VCaP (cell line): ENCODE data around the gene ENOX2.
"Not testable (repeated sequence)": the region's sequence is repeated elsewhere in the genome, so short reads cannot be mapped to it uniquely, and the experiment has no call there.

Source experiments
- H3K27ac ChIP-seq: fragments of 450-650 bp; 2 replicates; pipeline ENCODE4 v1.5.1; 2017
- CTCF ChIP-seq: fragments of 450-650 bp; conservative IDR thresholded peaks from 2 replicates; pipeline ENCODE4 v1.5.1; 2017; ENCODE audit warnings: mild to moderate bottlenecking, moderate library complexity

Gene ENOX2

GRCh38 chrX:130714135-130714534 lies 188.9 kb downstream of the ENOX2 start:
- no peak overlapping the region for H3K27ac ChIP-seq

GRCh38 chrX:130709178-130709577 lies 193.8 kb downstream of the ENOX2 start:
- not testable (repeated sequence) for H3K27ac ChIP-seq

More at GRCh38 chrX:130714135-130714534, 188.9 kb downstream of the ENOX2 start:
- TF ChIP-seq CTCF = no peak

- TF ChIP-seq CTCF = no peak
- no peak overlapping the region for H3K27ac ChIP-seq
These were observed 197.4 kb downstream of the ENOX2 start for GRCh38 chrX:130705591-130705990.

GRCh38 chrX:130704053-130705038 lies 198.7 kb downstream of the ENOX2 start:
- no peak for TF ChIP-seq CTCF
- peak overlapping the region; percentile 82 for H3K27ac ChIP-seq

GRCh38 chrX:130702867-130703707 lies 199.9 kb downstream of the ENOX2 start:
- no peak for TF ChIP-seq CTCF
- H3K27ac ChIP-seq = peak overlapping the region; percentile 82

GRCh38 chrX:130700629-130701028 lies 202.4 kb downstream of the ENOX2 start:
- no peak for TF ChIP-seq CTCF
- H3K27ac ChIP-seq = no peak overlapping the region

- no peak for TF ChIP-seq CTCF
- no peak overlapping the region for H3K27ac ChIP-seq
These were observed 203.4 kb downstream of the ENOX2 start for GRCh38 chrX:130699618-130700017.
